ENCODE data around the gene PTTG1.

DNA sequence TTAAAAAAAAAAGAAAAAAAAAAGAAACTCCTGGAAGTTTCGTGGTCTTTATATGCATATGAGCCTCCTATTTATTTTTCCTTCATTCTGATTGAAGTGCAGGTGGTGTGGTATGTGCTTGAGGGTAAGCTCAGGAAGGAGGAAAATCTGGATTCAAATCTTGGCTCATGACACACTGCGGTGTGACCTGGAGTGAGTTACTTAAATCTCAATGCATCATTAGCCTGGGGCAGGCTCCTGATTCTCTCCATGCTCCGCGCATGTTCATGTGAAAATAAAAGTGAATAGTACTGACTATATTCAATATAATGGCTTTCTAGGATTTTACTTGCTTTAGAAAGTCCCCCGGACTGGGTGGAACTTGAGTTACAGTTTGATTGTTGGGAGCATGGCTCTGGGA lies 35.6 kb downstream of the PTTG1 start:
- TF ChIP-seq, protein P1, sequence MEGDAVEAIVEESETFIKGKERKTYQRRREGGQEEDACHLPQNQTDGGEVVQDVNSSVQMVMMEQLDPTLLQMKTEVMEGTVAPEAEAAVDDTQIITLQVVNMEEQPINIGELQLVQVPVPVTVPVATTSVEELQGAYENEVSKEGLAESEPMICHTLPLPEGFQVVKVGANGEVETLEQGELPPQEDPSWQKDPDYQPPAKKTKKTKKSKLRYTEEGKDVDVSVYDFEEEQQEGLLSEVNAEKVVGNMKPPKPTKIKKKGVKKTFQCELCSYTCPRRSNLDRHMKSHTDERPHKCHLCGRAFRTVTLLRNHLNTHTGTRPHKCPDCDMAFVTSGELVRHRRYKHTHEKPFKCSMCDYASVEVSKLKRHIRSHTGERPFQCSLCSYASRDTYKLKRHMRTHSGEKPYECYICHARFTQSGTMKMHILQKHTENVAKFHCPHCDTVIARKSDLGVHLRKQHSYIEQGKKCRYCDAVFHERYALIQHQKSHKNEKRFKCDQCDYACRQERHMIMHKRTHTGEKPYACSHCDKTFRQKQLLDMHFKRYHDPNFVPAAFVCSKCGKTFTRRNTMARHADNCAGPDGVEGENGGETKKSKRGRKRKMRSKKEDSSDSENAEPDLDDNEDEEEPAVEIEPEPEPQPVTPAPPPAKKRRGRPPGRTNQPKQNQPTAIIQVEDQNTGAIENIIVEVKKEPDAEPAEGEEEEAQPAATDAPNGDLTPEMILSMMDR (IDR thresholded peaks at IDR 0.05) = no peak
- TF ChIP-seq EZH2 (IDR thresholded peaks at IDR 0.05; ENCODE audit: borderline replicate concordance, insufficient read depth, low read depth, low read length, poor library complexity, severe bottlenecking) = no peak

All from B cell (primary cell).